Measurements from ENCODE around the gene LMBR1.
"Not testable (repeated sequence)": the region's sequence is repeated elsewhere in the genome, so short reads cannot be mapped to it uniquely, and the experiment has no call there.

The LMBR1 gene

DNA sequence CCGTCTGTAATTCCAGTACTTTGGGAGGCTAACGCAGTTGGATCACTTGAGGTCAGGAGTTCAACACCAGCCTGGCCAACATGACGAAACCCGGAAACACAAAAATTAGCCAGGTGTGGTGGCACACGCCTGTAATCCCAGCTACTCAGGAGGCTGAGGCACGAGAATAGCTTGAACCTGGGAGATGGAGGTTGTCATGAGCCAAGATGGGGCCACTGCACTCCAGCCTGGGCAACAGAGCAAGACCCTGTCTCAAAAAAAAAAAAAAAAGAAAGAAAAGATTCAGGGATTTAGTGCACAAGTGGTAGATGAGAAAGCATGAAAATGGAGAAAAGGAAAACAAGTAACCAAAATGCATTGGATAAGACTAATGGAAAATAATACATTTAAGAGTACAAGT is 49.4 kb downstream of the LMBR1 start:
- not testable (repeated sequence) for DNase-seq

DNA sequence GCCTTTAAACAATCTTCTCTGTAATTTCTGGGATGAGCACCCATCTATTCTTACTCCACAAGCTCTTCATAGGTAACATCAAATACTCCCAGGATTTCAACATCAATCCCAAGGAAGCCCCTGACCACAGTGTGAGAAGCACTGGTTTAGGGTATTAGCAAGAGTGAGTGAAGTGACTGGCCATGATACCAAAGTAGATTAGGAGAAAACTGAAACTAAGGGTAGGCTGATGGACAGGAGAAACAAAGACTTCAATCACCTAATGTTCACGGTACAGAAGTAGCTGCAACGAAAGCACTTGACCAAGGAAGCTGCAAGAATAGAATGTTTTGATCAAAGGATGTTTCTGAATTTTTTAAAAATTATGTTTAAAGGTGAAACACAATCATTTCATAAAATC is 49.8 kb downstream of the LMBR1 start:
- no peak for DNase-seq

DNA sequence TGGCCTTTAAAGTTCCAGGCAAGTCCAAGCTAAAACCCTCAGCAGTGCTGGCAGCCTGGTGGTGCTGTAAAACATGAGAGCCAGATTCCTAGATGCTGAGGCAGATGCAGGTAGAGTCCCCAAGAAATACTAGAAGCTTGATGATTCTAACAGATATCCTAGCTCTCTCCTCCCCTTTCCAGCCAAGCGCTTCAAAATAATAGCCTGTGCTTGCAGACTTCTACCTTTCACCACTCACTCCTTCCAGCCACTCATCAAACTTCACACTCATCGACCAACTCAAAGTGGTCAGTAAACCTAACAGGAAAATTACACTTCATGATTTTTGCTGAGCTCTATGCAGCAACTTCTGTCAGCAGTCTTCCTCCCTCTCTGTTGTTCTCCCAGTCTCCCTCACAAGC is 50.2 kb downstream of the LMBR1 start:
- DNase-seq = no peak

DNA sequence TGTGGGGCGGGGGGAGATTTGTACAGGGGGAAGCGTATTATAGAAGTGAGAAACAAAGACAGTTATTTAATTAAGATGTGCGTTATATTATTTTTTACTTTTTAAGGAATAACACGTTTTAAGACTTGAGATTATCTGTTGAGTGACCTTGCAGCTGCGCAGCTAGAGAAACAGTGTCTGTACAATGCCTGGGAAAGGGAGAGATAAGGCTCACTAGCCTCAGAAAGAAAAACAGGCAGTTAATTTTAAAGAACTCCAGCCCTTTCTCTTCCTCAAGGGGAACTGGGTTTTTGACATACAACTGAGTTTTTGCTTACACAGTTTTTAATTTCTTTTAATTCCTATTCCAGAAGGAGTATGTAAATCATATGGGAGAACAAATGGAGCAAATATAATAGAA is 50.7 kb downstream of the LMBR1 start:
- DNase-seq = no peak

DNA sequence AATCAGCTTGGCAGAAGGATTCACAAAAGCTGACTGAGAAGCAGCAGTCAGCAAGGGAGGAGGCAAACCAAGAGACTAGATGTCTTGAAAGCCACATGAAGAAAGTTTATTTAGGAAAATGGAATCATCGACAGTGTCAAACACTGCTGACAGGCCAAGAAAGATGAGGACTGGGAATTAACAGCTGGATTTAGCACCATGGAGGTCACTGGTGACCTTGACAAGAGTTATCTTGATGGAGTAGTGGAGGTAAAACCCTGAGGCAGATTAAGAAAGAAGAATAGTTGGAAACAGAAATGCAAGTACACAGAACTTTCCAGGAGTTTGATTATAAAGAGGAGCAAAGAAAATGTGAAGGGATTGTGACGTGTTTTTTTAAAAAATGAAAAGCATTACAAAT is 51.5 kb downstream of the LMBR1 start:
- DNase-seq = no peak

DNA sequence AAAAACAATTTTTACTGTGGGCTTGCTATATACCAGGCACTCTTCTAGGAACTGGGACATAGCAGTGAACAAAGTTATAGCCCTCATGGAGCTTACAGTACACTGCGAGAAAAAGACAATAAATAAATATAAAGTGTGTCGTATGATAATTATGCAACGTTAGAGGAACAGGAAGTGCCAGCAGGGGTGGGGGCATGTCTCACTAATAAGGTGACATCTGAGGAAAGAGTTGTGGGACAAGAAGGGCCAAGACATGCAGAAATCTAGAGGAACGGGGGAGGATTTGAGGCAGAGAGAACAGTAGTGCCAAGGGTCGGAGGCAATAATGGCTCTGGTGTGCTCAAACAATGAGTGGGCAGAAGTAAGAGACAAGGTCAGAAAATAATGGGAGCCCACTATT is 52.8 kb downstream of the LMBR1 start:
- DNase-seq = no peak

DNA sequence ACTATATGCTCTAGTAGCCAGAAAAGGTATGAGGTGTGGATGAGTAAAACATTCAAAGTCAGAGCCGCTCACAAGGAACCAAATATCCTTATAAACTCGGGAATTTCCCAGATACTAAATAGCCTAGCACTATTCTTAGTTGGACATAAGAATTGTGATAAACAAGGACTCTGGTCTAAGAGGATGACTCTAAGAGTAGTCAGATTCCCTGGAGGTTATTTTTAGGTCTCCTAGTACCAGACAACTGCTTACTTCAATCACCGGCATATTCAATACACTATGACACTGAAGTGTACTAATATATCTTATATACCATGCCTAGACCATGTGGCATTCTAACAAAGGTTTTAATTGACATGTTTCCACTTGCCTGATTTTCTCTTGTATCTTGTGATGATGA is 56.5 kb downstream of the LMBR1 start:
- no peak for DNase-seq

DNA sequence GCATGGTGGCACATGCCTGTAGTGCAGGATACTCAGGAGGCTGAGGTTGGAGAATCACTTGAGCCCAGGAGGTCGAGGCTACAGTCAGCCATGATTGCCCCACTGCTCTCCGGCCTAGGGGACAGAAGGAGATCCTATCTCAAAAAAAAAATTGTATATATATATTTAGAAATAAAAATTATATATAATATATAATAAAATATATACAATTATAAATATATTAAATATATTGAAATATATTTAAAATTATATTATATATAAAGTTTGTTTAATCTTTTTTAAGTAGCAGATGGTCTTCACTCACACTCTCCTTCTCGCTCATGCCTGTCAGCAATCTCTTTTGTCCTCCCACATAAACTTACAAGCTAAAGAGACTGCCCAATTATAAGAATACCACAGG is 58.5 kb downstream of the LMBR1 start:
- DNase-seq = no peak

- DNase-seq = no peak
Measured at GRCh38 chr7:156833312-156833711, 59.7 kb downstream of the LMBR1 start.

GRCh38 chr7:156832195-156832877 is 60.6 kb downstream of the LMBR1 start:
- no peak for DNase-seq

DNA sequence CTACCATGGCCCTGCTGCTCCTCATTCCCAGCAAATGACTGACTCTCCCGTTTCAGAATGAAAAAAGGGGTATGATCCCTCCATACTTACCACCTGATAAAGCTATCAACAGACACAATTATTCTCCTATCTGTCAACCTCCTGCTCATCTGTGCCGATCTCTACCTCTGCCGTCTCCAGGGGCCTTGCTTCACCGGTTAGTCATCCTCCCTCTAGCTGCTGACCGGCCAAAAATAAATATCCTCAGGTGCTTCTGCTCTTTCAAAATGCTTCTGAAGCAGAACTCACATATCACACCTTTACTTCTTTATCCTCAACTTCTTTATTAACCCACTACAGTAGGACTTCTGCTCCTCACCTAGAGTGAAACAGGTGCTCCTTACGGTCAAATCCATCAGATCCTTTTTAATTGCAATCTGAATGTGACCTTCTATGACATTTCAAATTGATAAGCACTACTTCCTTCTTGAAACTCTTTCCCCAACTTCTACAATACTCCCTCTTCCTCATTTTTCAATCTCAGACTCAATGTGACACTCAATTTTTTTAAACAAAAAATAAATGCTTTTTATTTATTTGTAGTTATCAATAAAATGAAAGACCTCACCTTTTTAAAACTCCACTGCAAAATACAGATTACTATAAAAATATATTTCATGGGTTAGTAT is 63.2 kb downstream of the LMBR1 start:
- DNase-seq = no peak

DNA sequence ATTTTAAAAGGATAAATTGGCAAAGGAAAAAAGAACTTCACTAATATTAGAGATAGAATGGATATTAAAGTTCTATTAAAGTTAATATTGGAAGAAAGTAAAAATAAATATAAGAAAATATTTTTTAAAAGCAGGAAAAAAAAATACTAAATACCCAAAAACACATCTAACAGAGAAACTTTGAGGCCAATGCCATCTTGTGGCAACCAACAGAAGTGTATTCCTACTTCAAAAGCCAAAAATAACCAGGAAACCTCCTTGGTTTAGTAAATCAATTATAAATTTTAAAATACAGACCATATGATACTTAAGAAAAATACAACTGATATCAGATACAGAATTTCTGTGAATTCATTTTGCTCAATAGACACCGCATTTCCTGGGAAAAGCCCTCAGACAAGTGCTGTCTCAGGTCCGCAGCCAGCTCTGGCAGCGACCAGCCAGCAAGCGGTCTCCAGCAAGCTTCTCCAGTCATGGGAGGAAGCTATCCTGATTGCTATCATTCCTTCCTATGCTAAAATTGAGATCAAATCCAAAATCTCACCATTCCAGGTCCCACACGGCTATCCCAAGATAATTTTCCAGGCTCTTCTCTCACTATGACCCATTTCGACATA is 65.3 kb downstream of the LMBR1 start:
- DNase-seq = no peak

- no peak for DNase-seq
Measured at GRCh38 chr7:156823435-156823834, 69.5 kb downstream of the LMBR1 start.

- no peak for DNase-seq
Measured at GRCh38 chr7:156820445-156821063, 72.4 kb downstream of the LMBR1 start.

DNA sequence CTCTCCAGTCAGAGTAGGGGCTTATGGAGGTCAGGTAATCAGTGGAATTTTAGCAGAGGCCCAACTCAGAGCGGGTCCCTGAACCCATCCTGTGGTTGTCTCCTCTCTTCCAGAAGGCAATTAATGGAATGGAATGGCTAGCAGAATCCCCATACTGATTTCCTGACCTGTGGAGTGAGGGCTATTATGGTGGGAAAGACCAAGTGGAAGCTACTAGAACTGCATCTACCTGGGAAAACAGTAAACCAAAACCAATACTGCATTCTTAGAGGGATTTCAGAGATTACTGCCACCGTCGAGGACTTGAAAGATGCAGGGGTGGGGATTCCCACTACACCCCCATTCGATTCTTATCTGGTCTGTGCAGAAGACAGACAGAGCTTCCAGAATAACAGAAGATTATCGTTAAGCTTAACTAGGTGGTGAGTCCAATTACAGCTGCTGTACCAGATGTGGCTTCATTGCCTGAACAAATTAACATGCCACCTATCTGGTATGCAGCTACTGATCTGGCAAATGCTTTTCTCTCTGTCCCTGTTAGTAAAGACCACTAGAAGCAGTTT is 73.2 kb downstream of the LMBR1 start:
- no peak for DNase-seq

DNA sequence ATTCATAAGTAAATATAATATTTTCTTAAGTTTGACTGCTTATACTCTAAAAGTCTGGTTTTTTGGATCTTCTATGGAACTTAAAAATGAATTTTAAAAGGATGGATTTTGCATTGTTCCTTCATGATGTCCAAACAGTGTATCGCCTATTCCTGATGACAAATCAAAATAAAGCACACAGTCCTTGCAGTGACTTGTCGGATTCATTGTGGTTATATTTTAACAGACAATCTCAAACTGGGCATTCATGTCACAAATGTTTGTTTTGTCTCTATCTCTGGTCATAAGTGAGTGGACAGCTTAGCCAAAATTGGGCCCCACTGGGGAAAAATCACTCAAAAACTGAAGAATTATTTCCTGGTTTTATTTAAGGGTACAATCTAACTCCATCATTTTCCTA is 74.8 kb downstream of the LMBR1 start:
- no peak for DNase-seq

DNA sequence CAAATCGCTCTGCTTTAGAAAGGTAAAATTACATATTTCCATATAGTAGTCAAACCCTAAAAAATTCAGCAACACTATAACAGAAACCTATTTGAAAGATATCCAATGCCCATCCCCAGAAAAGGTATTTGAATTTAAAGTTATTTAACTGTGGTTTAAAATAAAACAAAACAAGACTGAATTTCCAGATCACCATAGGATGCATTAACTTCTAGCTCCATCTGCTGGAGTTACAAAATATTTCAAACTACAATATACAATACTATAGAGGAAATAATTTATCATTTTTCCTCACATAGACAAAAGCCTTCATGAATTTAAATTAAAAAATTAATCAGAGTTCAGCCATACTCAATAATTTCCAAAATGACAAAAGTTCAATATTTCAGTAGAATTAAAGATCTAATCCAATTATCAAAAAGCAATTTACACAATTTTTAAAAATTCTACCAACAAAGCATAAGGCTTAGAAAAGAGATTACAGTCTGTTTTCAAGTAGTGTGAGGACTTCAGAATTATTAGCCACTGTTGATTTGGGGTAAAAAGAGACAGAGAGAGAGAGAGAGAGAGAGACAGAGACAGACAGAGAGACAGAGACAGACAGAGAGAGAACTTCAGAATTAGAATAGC is 75.9 kb downstream of the LMBR1 start:
- peak; percentile 16 for DNase-seq

GRCh38 chr7:156811706-156812105 is 81.3 kb downstream of the LMBR1 start:
- DNase-seq = no peak

DNA sequence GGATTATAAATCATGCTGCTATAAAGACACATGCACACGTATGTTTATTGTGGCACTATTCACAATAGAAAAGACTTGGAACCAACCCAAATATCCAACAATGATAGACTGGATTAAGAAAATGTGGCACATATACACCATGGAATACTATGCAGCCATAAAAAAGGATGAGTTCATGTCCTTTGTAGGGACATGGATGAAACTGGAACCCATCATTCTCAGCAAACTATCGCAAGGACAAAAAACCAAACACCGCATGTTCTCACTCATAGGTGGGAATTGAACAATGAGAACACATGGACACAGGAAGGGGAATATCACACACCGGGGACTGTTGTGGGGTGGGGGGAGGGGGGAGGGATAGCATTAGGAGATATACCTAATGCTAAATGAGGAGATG is 89.3 kb downstream of the LMBR1 start:
- not testable (repeated sequence) for DNase-seq

DNA sequence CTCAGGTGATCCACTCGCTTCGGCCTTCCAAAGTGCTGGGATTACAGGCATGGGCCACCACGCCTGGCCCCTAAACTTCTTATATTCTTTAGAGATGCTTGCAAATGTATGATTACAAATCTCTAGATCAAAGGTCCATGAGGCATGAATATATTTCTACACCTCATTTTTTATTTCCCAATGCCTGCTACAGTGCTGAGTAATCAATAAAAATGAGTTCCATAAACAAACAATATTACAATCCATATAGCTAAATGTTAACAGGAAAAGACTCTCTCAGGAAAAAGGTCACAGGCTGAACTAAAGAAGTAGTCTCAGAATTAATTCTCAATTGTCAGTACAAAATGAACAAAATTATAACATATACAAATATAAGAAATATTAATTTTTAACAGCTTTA is 90.8 kb downstream of the LMBR1 start:
- DNase-seq = no peak

DNA sequence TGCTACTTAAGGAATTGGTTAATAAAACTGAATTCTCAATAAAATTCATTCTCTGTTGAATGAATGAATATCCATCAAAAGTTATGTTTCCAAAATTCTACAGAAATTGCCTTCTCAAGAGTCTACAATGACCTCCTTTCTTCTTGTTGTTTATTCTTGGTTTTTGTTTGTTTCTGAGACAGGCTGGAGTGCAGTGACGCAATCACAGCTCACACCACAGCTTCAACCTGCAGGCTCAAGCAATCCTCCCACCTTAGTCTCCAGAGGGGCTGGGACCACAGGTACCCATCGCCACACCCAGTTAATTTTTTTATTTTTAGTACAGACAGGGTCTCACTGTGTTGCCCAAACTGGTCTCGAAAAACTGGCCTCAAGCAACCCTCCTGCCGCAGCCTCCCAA is 97.6 kb downstream of the LMBR1 start:
- DNase-seq = no peak

DNA sequence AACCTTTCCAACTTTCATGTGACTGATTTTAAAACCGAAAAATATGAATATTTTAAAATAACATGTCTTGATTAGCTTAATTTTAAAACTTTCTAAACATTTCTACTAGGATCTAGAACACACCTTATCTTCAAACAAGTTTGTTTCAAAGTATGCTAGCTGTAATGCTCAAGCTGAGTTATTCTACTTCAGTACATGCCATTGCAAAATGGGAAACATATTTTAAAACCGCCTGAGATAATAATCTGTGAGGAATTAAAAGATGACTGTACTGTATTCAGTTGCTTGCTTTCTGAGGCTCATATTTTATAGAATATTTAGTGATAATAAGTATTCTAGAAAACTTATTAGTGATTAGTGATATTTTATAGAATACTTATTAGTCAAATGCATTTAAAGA is 99.6 kb downstream of the LMBR1 start:
- DNase-seq = no peak

DNA sequence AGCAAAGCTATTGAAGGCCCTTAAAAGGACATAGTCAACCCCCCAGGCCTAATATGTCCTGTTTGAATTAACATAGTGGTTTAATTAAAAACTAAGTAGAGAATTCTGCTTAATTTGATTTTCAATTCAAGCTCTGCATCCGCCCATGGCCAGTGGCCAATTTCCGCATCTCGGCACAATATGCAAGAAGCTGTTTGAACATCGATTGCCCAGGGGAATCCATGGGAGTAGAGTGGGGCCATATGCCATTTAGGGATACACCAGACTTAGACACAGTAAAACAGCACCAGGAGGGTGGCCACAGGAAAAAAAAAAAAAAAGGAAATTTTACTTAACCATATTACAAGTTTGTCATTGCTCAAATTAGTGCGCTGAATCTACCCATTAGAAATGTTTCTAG is 100.4 kb downstream of the LMBR1 start:
- DNase-seq = no peak

Data from NCI-H2227 treated with DMSO at 0.1 percent for 48 hours (cell line).